T follicular helper cell (primary cell): Measurements from ENCODE around the gene LRRC4C.

Source experiments
- DNase-seq: peaks from one replicate; pipeline ENCODE4 v3.0.0-alpha.2; 2020; ENCODE audit warnings: low read depth

The LRRC4C gene

DNA sequence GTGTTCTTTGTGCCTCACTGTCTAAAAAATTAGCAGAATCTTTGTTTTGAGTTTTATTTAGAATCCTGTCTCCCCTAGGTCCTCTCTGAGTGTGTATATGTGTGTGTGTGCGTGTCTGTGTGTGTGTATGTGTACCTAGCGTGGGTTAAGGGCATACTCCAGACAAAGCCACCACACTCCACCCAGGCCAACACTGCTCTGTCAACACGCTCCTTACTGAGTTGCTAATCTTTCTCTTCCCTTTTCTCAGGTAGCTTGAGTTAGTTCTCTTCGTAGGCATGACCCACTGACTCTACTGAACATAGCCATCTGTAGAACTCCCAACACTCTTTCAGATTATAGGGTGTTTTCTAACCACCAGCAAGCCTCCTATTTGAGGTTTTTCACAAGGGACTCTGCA lies 131.1 kb downstream of the LRRC4C start:
- no peak for DNase-seq

- no peak for DNase-seq
Observed at GRCh38 chr11:41323446-41323845, 136.0 kb downstream of the LRRC4C start.

DNA sequence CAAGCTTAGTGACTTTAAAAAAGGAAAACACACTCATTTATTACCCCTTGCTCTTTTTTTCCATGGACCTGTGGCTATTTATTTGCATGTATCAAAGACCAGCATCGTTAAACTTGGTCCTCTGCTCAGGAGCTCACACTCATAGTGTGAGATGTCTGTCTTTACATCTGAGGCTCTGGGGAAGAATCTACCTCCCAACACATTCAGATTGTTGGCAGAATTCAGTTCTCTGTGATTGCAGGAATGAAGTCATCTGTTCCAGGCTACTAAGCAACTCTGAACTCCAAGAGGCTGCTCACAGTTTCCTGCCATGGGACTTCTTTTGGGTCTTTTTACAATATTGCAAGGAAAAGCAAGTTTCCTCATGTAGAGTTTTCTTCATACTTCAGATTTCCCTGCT lies 138.8 kb downstream of the LRRC4C start:
- no peak for DNase-seq

GRCh38 chr11:41320238-41320637 lies 139.2 kb downstream of the LRRC4C start:
- DNase-seq, result no peak

GRCh38 chr11:41319434-41319833 lies 140.0 kb downstream of the LRRC4C start:
- no peak for DNase-seq

DNA sequence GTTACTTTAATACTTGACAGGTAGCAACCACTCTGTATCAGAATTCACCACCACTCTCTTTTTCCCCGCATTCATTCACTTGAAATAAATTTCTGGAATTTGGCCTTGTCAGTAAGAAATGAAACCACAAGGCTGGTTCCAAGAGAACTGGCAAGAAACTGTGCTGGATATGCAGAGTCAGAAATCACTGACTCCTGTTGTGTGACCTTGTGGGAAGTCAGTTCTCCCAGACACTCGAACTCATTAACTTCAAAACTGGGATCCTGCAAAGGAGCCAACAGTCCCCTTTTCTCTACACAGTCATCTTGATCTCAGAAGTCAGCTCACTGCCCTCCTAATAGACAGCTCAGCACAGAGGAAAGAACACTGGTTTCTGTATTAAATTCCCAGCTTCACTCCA lies 142.7 kb downstream of the LRRC4C start:
- DNase-seq, result no peak

- DNase-seq, result no peak
Observed at GRCh38 chr11:41313226-41313625, 146.2 kb downstream of the LRRC4C start.

GRCh38 chr11:41309716-41310115 lies 149.7 kb downstream of the LRRC4C start:
- no peak for DNase-seq

DNA sequence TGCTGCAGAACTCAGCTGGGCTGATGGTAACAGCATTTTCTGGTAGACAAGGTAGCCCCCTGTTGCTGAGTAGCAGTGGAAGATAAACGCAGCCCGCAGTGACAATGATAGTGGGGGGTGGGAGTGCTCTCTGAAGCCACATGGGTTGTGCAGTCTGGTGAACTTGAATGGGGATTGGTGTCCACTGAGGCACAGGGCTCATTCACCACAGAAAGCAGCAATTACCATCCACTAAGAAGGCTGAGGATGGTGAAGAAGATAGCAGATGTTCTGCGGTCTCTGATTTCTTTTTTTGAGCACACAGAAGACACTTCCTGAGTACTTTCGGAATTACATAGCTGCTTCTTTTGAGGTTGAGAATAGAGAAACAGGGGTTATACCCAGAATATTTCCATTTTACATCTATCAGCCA lies 150.3 kb downstream of the LRRC4C start:
- no peak for DNase-seq

DNA sequence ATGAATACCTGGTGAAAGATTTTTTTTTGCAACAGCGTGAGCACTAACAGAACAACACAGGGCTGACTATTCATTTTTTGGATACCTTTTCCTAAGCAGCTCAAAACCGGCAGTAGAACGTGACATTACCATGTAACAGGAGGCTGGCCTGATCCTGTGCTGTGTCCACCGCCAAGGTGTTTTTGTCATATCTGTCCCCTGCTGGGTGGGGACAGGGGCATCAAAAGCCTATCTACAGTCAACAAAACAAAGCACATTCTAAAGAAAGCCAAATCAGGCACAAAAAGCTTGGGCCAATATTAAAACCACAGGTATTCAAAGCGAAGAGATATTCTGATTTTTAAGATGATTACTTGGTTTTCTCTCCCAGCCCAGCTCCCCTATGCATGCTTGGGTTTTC lies 151.2 kb downstream of the LRRC4C start:
- no peak for DNase-seq

DNA sequence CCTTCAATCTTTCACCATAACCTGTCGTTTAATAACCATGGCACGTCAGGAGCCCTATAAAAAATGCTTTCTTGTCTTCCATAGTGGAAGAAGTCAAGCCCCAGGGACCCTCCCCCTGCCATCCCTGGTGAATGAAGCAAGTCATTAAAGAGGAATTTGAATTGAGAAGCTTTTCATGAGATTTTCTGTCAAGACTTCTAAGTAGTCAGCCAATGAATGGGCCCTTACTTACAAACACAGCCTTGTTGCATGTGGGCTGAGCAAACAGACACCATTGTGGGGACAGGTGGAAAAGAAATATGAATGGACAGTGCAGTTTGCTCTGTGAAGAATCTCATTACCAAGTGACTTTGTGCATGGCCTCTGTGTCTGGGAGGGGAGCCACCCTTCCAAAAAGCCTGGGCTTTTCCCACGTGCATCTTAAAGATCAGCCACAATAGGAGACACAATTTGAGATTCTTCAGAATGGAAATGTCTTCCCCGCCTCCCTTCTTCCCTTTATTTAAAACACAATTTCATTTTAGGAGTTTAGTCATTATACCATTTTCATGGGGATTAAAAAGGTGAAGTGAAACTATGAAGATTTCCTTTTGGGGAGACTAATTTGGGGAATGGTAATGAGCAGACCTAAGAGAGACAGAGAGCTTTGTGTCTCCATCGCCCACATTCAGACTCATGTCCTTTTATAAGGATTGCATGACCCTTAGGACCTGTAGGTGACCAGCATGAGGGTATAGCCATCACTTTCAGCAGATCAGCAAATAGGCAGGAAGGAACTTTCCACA lies 152.0 kb downstream of the LRRC4C start:
- DNase-seq, result no peak

DNA sequence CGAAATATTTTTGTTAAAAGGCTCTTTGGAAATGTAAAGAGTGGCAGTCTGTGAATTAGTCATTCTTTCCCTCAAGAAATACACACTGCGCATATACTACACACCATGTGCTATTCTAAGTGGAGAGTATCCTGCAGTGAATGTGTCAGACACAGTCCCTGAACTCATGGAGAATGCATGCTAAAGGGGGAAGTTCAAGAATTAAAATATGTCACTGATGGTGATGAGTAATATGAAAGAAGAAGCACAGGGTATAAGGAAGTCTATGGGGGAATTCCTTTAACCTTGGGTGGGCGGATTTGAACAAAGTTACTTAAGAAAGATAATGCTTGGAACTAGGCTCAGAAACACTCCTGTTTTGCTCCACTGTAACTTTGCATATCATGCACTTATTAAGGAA lies 153.0 kb downstream of the LRRC4C start:
- no peak for DNase-seq

- no peak for DNase-seq
Observed at GRCh38 chr11:41301023-41301422, 158.4 kb downstream of the LRRC4C start.

- DNase-seq, result no peak
Observed at GRCh38 chr11:41289408-41289807, 170.0 kb downstream of the LRRC4C start.

DNA sequence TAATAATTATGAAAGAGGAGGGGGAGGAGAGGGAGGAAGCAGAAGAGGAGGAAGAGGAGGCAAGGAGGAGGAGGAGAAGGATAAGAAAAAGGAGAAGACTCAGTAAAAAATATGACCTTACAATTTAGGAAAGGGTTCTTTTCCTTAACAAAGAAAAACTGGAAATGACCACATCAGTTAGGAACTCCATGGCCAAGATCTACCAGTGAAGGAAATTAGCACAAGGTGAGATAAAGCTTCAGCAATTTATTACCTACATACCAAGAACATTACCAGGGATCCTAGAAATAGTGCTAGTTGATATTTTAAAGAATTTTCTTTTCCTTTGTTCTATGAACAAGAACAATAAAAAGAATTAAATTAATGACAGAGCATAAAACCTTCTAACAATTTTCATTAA lies 172.7 kb downstream of the LRRC4C start:
- DNase-seq, result no peak

- no peak for DNase-seq
Observed at GRCh38 chr11:41284354-41284753, 175.1 kb downstream of the LRRC4C start.

GRCh38 chr11:41283191-41283930 lies 176.1 kb downstream of the LRRC4C start:
- no peak for DNase-seq

DNA sequence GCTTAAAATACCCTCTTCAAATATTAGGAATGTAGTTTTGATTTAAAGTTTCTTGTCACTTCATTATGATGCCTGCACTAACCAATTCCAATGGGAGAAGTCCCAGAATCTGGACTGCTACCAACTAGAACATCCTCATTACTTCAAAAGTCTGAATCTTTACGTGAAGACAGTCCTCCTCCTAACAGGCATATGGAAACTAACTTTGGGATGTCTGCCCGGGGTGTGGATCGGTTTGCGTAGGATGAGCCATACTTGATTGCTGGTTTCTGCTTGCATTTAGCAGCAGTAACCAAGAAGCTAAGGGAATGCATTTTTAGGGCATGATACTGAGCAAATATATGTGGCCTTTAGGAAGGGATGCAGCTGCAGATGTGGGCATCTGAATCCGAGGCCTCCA lies 177.1 kb downstream of the LRRC4C start:
- no peak for DNase-seq

DNA sequence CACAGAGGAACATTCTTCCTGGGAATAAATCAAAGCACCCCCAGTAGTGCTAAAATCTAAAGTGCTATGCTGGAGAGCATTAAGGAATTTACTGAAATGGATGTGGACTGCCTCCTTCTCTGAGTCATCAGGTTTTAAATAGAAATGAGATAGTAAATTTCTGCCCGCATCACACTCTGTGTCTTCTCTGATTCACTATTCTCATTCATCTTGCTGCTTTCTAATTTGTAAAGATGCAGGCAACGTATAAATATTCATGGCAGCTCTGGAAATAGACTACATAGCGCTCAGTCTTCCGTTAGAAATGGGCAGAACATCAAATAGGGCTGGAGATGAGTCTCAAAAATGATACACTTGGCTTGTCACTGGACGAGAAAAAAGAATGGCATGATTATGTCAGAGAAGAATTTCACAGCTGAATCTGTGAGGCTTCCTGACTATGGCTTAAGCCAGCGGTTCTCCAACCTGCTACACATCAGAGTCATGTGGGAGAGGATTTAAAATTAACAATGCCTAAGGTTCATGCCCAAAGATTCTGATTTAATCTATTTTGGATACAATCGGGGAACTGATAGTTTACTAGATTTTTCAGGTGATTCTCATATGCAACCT lies 178.2 kb downstream of the LRRC4C start:
- DNase-seq, result no peak

DNA sequence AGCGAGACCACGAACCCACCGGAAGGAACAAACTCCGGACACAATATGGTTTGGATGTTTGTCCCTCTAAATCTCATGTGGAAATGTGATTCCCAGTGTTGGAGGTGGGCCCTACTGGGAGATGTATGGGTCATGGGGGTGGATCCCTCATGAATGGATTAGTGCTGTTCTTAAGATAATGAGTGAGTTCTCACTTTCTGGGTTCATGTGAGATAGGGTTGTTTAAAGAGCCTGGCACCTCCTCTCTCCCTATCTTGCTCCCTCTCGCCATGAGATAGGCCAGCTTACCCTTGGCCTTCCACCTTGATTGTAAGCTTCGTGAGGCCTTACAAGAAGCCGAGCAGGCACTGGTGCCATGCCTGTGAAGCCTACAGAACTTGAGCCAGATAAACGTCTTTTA lies 184.6 kb downstream of the LRRC4C start:
- no peak for DNase-seq

GRCh38 chr11:41273908-41274307 lies 185.5 kb downstream of the LRRC4C start:
- DNase-seq, result no peak

DNA sequence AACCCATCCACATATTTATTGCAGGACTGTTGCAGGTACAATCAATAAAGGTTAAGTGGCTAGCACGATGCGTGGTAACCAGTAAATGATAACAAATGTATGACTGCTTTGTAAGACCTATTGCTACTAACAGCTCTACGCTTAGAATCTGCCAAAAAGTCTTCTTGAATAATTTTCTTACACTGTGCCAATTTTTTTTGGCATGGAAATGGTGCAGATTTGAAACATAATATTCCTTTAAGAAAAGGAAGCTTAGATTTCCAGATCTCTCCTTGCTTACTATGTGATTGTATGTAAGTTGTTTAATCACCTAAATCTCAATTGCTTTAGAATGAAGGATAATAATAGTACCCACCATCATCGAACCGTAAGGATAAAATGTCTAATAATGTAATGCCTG lies 192.0 kb downstream of the LRRC4C start:
- no peak for DNase-seq

DNA sequence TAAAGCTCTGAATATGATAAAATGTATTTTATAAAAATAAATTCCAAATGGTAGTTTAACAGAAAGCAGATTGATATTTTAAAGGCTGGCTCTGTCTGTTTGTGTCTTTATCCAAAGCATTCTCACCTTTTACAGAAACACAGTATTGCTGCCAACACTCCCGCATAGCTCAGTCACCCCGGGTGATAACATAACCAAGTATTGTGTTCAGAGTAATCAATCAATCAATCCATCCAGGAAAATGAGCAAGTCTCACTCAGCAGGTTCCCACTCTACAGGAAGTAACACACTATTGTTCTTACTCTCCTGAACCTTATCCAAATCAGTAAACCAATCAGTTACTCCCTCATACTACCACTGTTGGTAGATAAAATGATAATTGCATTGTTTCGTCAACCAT lies 203.4 kb downstream of the LRRC4C start:
- DNase-seq, result no peak
